GM21723 (cell line): ENCODE measurements around the gene TOMM22.

ENCODE experiments used
- ATAC-seq: cut with Tn5 transposase; IDR thresholded peaks from one replicate; pipeline ENCODE4 v1.9.1; 2021; ENCODE audit warnings: mild to moderate bottlenecking, moderate library complexity; ENCODE audit not compliant: unreplicated experiment

TOMM22 gene

GRCh38 chr22:38696606-38697424, 15.1 kb downstream of the TOMM22 start:
- no peak for ATAC-seq

GRCh38 chr22:38697425-38698089, 15.8 kb downstream of the TOMM22 start:
- no peak for ATAC-seq

- ATAC-seq, result no peak
Measured at GRCh38 chr22:38698407-38699094, 16.8 kb downstream of the TOMM22 start.

DNA sequence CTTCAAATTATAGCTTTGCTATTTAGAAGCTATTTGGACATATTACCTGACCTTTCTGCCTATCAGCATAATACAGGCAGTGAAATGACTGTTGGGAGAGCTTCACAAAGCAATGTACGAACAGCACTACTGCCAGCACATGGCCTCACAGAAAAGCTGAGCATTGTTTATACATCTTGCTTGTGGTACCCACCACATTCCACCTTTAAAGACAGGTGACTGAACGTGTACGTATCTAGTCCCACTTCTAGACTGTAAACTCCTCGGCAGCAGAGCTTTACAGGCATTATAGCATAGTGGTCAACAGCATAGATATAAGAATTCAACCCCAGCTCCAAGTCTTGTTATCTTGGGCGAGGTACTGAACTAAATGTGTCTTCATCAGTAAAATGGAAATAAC, 17.4 kb downstream of the TOMM22 start:
- ATAC-seq, result no peak

DNA sequence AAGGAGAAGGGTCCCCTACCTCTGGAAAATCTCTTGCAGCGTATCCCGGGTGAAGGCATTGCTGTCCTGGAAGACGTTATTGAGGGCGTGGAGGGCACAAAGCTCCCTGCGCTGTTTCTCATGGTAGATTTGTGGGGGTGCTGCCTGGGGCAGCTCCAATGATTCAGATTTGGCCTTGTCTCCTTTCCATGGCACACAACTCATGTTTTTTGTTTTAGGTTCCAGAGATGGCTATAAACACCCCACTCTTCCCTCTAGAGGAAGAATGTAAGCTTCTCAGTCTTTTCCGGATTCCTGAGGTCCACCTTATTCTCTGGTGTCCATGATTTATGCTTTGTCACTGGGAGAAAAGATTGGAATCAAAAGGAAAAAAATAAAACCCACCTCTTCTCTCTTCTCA, 18.0 kb downstream of the TOMM22 start:
- no peak for ATAC-seq

DNA sequence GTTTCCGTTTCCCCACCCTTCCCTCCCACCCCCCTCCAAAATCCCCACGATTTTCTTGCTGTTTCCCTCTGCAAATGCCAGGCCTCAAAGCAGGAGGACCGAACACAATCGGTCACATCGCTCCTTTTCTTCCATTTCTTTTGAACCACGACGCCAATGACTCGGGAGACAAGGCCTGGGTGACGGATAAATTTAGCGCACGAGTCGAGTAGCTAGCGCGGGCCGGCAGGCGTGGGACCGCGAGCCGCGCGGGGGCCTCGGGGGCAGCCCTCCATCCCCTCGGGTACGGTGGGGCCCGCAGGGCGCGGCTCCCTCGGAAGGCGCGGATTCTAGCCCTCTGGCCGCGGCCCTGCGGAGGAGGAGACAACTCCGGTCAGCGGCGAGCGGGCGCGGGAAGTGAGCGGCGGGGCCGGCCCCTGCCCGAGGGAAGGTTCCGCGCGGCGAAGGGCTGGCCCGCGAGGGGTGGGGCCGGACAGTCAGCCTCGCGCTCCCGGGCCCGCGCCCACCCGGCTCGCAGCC, 18.6 kb downstream of the TOMM22 start:
- peak; percentile 20 for ATAC-seq

DNA sequence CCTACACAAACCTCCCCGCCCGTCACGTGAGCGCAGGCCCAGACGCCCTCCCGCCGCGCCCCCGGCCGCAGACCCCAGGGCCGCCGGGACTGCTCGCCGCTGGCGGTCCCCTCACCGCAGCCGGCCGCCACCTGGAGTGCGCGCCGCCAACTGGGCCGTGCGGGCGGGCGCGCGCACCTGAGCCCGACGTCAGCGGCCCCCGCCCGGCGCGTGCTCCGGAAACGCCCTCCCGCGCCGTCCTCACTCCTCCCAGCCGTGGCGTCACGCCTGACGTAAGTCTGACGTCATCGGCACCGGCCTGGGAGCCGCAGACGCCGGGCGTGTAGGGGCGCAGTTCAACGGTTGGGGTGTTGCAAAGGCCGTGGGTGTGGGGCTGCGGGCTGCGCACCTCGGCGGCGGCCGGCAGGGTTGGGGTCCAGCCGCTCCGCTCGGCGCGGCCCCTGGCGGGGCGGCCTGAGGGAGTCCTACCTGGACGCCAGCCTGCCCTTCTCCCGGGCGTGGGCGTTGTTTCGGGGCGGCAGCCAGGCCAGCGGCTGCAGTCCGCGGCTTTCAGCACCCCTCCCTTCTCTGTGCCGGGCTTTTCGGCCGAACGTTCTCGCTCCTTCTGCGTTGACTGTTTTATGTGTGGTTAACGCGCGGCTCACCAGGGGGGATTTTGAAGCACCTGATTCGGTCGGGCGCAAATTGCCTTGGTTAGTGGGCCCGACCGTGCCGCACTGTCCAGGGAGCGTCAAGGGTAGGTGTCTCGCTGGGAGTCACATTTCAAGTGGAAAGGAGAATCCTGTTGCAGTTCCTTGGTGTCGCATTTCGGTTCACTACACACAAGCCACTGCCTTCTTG, 19.3 kb downstream of the TOMM22 start, which contains the start of gene JOSD1:
JOSD1 (minus strand) TSS at position 155 of the 840 bp plus-strand sequence. CDS start 956 bp downstream, outside the sequence.
- peak; percentile 35 for ATAC-seq

GRCh38 chr22:38704654-38705234, 23.0 kb downstream of the TOMM22 start:
- ATAC-seq, result no peak

DNA sequence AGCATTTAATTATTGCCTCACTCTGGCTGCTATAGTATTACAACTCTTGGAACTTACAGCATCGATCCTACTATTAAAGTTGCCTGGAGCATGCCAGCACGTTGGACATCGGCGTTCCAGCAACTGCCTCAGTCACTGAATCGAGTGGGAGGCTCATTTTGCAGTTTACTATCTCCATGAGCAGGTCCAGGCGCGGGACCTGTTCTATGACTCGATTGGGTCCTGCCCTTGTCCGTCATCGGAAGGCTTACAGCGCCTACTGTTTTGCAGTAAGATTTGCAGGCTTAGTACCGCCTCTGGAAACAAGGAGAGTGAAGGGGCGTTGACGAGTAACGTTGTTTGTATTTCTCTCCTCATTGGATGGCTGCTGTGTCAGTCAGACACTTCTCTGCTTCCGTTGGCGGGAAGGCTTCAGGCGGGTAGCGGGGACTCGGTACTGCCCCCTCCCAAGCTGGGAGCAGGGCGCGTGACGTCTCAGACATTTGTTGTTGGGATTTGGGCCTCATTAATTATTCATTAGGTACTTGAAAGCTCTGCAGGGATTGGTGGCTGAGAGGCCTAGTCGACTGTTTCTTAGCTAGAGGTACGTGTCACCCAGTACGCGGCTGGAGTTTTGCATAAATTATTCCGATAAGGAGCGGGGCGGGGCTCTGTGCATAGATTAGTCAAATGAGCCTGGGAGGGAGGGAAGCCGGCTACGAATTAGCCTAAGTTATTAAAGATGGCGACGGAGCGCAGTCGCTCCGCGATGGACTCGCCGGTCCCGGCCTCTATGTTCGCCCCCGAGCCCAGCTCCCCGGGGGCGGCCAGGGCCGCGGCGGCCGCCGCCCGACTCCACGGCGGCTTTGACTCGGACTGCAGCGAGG, 23.7 kb downstream of the TOMM22 start, which contains the start of gene GTPBP1:
GTPBP1 (plus strand) TSS at position 710 of the 866 bp plus-strand sequence; CDS start at position 722, 12 bp downstream.
- ATAC-seq, result peak; percentile 75

DNA sequence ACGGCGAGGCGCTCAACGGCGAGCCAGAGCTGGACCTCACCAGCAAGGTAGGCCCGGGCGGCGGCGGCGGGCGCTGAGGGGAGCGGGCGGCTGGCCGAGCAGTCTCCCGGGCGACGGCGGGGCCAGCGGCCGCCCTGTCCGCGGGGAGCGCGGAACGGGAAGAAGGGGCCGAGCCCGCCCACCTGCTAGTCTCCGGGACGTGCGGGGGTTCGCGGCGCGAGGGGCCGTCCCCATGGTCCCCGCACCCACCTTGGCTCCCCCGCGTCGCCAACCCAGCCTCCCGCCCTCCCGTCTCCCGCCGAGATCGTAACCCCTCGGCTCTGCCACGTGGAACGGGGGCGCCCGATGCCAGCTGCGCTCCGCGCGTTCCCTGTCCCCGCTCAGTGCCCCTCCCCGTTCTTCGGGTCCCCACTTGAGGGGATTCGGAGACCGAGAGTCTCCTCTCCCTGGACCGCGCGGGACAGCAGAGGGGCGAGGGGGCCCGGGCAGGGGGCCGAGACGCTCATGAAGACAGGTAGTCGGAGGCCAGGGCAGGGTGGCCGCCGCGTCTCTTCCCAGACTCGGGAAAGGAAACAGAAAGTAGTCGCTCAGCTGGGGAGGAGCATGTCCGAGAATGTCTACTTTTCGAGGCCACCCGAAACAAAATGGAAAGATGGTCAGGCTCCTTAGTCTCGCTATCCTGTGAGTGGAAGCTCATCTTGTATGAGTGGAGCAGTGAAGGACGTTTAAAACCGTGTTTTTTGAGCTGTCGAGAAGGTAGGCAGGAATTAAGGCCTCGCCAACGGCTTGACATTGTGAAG, 24.5 kb downstream of the TOMM22 start:
- ATAC-seq, result peak; percentile 0

GRCh38 chr22:38706901-38707195, 25.1 kb downstream of the TOMM22 start:
- ATAC-seq, result no peak

DNA sequence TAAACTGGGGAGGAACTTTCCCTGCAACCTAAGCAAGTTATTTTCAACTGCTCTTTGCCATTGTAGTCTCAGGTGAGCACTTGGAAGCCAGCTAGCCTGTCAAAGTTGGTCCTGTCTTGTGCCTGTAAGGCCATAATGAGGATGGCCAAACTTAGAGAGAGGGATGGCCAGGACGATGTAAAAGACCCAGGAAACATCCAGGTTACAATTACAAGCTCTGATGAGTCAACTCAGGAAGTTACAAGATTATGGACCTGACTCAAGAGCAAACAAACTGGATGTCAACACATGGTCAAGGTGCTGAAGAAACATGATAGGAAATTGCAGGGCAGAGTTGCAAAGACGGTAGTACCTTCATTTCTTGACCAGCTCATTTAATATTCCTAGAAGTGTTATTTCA, 25.6 kb downstream of the TOMM22 start:
- ATAC-seq, result no peak

- no peak for ATAC-seq
Measured at GRCh38 chr22:38707984-38708383, 26.2 kb downstream of the TOMM22 start.

GRCh38 chr22:38709306-38709705, 27.5 kb downstream of the TOMM22 start:
- ATAC-seq, result no peak

DNA sequence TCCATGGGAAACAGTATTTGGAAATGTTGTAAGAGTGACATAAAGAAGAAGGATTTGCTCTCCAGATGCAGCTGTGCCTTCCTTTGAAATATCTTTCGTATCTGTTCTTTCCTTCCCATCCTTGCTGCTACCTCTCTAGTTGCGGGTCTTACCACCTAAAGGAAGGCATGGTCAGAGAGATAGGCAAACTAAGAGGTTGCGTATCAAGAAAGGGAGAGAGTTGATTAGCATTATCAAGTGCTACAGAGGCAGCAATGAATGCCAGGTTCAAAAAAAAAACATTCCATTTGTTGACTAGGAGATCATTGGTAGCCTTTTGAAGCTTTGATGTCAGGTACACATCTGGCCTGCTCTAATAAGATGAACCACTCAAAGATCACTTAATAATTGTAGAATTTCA, 28.6 kb downstream of the TOMM22 start:
- no peak for ATAC-seq

- no peak for ATAC-seq
Measured at GRCh38 chr22:38710866-38711265, 29.1 kb downstream of the TOMM22 start.

GRCh38 chr22:38712486-38713207, 30.9 kb downstream of the TOMM22 start:
- ATAC-seq, result no peak

DNA sequence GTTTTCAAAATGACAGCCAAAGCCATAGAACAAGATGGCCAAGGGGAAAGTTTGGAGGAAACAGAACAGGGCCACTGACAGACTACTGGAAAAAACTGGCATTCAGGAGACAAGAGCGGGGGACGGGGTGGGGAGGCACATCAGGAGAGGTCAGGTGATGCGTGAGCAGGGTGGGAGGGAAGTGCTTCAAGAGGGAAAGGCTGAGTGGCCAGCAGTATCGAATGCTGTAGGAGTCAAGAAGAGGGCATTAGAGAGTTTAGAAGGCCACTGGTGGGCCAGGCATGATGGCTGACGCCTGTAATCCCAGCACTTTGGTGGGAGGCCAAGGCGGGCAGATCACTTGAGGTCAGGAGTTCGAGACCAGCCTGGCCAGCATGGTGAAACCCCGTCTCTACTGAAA, 32.2 kb downstream of the TOMM22 start:
- ATAC-seq, result no peak
